Esophagus squamous epithelium (tissue), 4 donors: ENCODE results near the gene PIAS4.

Source experiments
- CTCF ChIP-seq, 6 experiments: fragments of 450-650 bp in 4 of 6; fragments of 200-600 bp in 2 of 6; sonication (generic) in 2 of 6; IDR thresholded peaks; one replicate each; pipeline ENCODE4 v1.5.1; 2016 to 2019; ENCODE audit warnings: antibody characterized with exemption in 6 of 6, mild to moderate bottlenecking in 4 of 6, moderate library complexity in 4 of 6
- POLR2A ChIP-seq, 4 donors: fragments of 450-650 bp; IDR thresholded peaks; one replicate each; pipeline ENCODE4 v1.6.1; 2017; ENCODE audit warnings: antibody characterized with exemption in 4 of 4, mild to moderate bottlenecking in 4 of 4, moderate library complexity in 3 of 4

- TF ChIP-seq CTCF (IDR thresholded peaks at IDR 0.05) (no peak), POLR2A (IDR thresholded peaks at IDR 0.05) (no peak)
These were observed 48.4 kb upstream of the PIAS4 start for GRCh38 chr19:3958836-3959765.
